Daoy (cell line): ENCODE results near the gene ZDHHC8. TPM values are rescaled to one million over a fixed set of nuclear protein-coding genes. Genes with fewer than 3 reads are reported as not detected.

Experiments
- DNase-seq: peaks from one replicate; pipeline ENCODE4 v3.0.0-alpha.2; 2015; ENCODE audit warnings: low read depth
- total RNA-seq: library from RNA; depleted of rRNA; stranded (reverse); fragments of >200 nt; shearing (Covaris generic); gene quantifications from 2 replicates; pipeline ENCODE4 v1.2.3, GENCODE V29; 2014; rRNA removed

Gene ZDHHC8
- total RNA-seq, 1 experiment from 2014 or later: 3.3 TPM

DNA sequence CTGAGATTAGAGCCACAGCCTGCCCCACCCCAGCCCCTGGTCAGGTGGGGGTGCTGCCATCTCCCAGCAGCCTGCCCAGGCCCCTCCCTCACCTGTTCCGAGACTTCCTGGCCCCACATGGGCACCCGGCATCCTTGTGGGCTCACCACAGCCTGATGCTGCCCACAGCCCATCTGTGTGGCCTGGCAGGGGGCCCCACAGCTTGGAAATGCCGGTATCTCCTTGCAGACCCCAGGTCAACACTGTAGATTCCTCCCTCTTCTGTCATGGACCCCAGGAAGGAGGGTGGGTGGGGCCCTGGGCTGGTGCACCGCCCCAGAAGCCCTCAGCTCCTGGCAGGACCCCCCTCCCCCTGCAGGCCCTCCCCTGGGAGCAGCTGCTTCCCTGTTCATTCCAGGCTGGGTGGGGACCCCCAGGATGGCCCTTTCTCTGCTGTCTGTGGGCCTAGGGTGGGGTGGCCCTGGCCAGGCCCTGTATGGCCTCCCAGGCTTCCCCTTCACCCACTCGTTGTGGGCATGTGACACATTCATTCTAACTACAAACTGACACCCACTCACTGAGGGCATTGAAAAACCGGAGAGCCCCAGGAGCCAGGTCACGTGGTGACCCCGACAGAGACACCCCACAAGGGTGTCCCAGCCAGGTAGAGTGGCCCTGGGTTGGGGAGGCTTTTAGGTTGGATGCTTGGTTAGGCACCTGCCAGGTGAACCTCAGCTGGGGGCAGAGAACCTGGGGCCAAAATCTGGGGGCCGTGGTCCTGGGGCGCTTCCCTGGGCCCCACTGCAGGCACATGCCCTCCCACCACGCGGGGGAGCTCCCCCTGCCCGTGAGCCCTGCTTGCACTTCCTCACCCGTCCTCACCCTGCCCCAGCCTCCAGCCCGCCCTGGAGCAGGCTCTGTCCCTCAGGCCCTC lies 63.3 kb downstream of the ZDHHC8 start:
- DNase-seq: no peak

GRCh38 chr22:20196094-20196842 lies 64.7 kb downstream of the ZDHHC8 start:
- no peak for DNase-seq

Other genes with a start within 250 kb of the ZDHHC8 start
- 128 and 166 TPM in 2 replicates for gene COMT, start 190.0 kb upstream of the ZDHHC8 start, total RNA-seq
- 31.9 and 40.2 TPM in 2 replicates for gene TXNRD2, start 190.0 kb upstream of the ZDHHC8 start, total RNA-seq
- 3.4 and 6.2 TPM in 2 replicates for gene ARVCF, start 115.0 kb upstream of the ZDHHC8 start, total RNA-seq
- gene TANGO2, start 110.7 kb upstream of the ZDHHC8 start, total RNA-seq: 17.3 and 21.1 TPM in 2 replicates
- gene DGCR8, start 51.6 kb upstream of the ZDHHC8 start, total RNA-seq: 22.3 and 27.9 TPM in 2 replicates
- gene RANBP1, start 15.7 kb upstream of the ZDHHC8 start, total RNA-seq: 1,098 and 1,301 TPM in 2 replicates
- gene TRMT2A, start 14.6 kb upstream of the ZDHHC8 start, total RNA-seq: 36.6 and 41.3 TPM in 2 replicates
- gene CCDC188, start 19.3 kb downstream of the ZDHHC8 start, total RNA-seq: 0.51 TPM in 1 of 2 replicates, not detected in the other
- gene RTN4R, start 136.5 kb downstream of the ZDHHC8 start, total RNA-seq: 1.7 and 5.1 TPM in 2 replicates
- gene DGCR6L, start 188.3 kb downstream of the ZDHHC8 start, total RNA-seq: 59.8 and 69.1 TPM in 2 replicates